ENCODE data around the gene TRANK1.

Gene TRANK1

GRCh38 chr3:36850743-36851142 lies 94.1 kb downstream of the TRANK1 start:
- no peak for DNase-seq (ENCODE audit: low read depth, low spot score)

GRCh38 chr3:36846406-36846805 lies 98.4 kb downstream of the TRANK1 start:
- no peak for DNase-seq (ENCODE audit: low read depth, low spot score)

- DNase-seq (ENCODE audit: low read depth, low spot score) = peak; percentile 59
These were observed 101.5 kb downstream of the TRANK1 start for GRCh38 chr3:36843065-36844051.

GRCh38 chr3:36842275-36842674 lies 102.6 kb downstream of the TRANK1 start:
- DNase-seq (ENCODE audit: low read depth, low spot score) = no peak

GRCh38 chr3:36840453-36840921 lies 104.4 kb downstream of the TRANK1 start:
- DNase-seq (ENCODE audit: low read depth, low spot score) = no peak

GRCh38 chr3:36837089-36837488 lies 107.8 kb downstream of the TRANK1 start:
- no peak for DNase-seq (ENCODE audit: low read depth, low spot score)

GRCh38 chr3:36833160-36833814 lies 111.6 kb downstream of the TRANK1 start:
- DNase-seq (ENCODE audit: low read depth, low spot score) = no peak

GRCh38 chr3:36832406-36832805 lies 112.4 kb downstream of the TRANK1 start:
- no peak for DNase-seq (ENCODE audit: low read depth, low spot score)

- no peak for DNase-seq (ENCODE audit: low read depth, low spot score)
These were observed 117.7 kb downstream of the TRANK1 start for GRCh38 chr3:36827133-36827532.

- DNase-seq (ENCODE audit: low read depth, low spot score) = no peak
These were observed 118.6 kb downstream of the TRANK1 start for GRCh38 chr3:36826240-36826639.

- DNase-seq (ENCODE audit: low read depth, low spot score) = no peak
These were observed 120.4 kb downstream of the TRANK1 start for GRCh38 chr3:36824443-36824842.

- no peak for DNase-seq (ENCODE audit: low read depth, low spot score)
These were observed 121.0 kb downstream of the TRANK1 start for GRCh38 chr3:36823806-36824205.

- DNase-seq (ENCODE audit: low read depth, low spot score) = no peak
These were observed 124.8 kb downstream of the TRANK1 start for GRCh38 chr3:36820083-36820482.

GRCh38 chr3:36817806-36818533 lies 126.9 kb downstream of the TRANK1 start:
- no peak for DNase-seq (ENCODE audit: low read depth, low spot score)

GRCh38 chr3:36815375-36815774 lies 129.5 kb downstream of the TRANK1 start:
- DNase-seq (ENCODE audit: low read depth, low spot score) = no peak

GRCh38 chr3:36814776-36815175 lies 130.1 kb downstream of the TRANK1 start:
- DNase-seq (ENCODE audit: low read depth, low spot score) = no peak

GRCh38 chr3:36814066-36814717 lies 130.7 kb downstream of the TRANK1 start:
- DNase-seq (ENCODE audit: low read depth, low spot score) = no peak

GRCh38 chr3:36813305-36813704 lies 131.5 kb downstream of the TRANK1 start:
- no peak for DNase-seq (ENCODE audit: low read depth, low spot score)

GRCh38 chr3:36812240-36812639 lies 132.6 kb downstream of the TRANK1 start:
- DNase-seq (ENCODE audit: low read depth, low spot score) = no peak

GRCh38 chr3:36811768-36812167 lies 133.1 kb downstream of the TRANK1 start:
- no peak for DNase-seq (ENCODE audit: low read depth, low spot score)

- DNase-seq (ENCODE audit: low read depth, low spot score) = no peak
These were observed 140.4 kb downstream of the TRANK1 start for GRCh38 chr3:36804295-36805055.

Data from iPS DF 19.7 (cell line).